ENCODE measurements around the gene TGFB2.

DNA sequence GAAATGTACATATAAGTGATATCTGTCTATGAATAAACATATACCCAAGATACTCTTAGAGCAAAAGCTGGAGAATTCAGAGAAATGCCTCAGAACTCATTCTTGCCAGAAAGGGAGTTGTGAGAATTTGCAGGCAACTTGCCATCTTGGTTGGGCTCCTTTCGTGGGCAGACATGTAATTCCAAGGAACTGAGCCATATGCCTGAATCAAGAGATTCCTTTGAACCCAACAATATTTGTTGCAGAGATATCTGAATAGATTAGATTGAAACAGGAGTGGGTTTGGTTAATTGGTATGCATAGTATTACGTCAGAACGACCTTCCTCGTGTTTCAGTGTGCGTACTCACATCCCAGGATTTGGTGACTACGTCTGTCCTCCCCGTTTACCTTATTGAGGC is 67.0 kb downstream of the TGFB2 start:
- TF ChIP-seq, protein P1, sequence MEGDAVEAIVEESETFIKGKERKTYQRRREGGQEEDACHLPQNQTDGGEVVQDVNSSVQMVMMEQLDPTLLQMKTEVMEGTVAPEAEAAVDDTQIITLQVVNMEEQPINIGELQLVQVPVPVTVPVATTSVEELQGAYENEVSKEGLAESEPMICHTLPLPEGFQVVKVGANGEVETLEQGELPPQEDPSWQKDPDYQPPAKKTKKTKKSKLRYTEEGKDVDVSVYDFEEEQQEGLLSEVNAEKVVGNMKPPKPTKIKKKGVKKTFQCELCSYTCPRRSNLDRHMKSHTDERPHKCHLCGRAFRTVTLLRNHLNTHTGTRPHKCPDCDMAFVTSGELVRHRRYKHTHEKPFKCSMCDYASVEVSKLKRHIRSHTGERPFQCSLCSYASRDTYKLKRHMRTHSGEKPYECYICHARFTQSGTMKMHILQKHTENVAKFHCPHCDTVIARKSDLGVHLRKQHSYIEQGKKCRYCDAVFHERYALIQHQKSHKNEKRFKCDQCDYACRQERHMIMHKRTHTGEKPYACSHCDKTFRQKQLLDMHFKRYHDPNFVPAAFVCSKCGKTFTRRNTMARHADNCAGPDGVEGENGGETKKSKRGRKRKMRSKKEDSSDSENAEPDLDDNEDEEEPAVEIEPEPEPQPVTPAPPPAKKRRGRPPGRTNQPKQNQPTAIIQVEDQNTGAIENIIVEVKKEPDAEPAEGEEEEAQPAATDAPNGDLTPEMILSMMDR (IDR thresholded peaks at IDR 0.05): no peak
- TF ChIP-seq EZH2 (IDR thresholded peaks at IDR 0.05; ENCODE audit: borderline replicate concordance, insufficient read depth, low read depth, low read length, poor library complexity, severe bottlenecking): no peak
